CD4-positive, alpha-beta T cell treated with Interleukin-15 for 1 hour (primary cell): Measurements from ENCODE around the gene PPM1E.
"Not testable (repeated sequence)": the region's sequence is repeated elsewhere in the genome, so short reads cannot be mapped to it uniquely, and the experiment has no call there.

Experiments
- DNase-seq: peaks from one replicate; pipeline ENCODE4 v3.0.0-alpha.2; 2020

Gene PPM1E

GRCh38 chr17:58783380-58783779 lies 27.7 kb downstream of the PPM1E start:
- no peak for DNase-seq

- DNase-seq: no peak
Observed at GRCh38 chr17:58785097-58785496, 29.4 kb downstream of the PPM1E start.

GRCh38 chr17:58786586-58787295 lies 31.1 kb downstream of the PPM1E start:
- no peak for DNase-seq

- DNase-seq: no peak
Observed at GRCh38 chr17:58788199-58788598, 32.5 kb downstream of the PPM1E start.

GRCh38 chr17:58789160-58789559 lies 33.5 kb downstream of the PPM1E start:
- DNase-seq: no peak

- DNase-seq: no peak
Observed at GRCh38 chr17:58789831-58790230, 34.2 kb downstream of the PPM1E start.

GRCh38 chr17:58794508-58794907 lies 38.9 kb downstream of the PPM1E start:
- not testable (repeated sequence) for DNase-seq

- no peak for DNase-seq
Observed at GRCh38 chr17:58802188-58802587, 46.5 kb downstream of the PPM1E start.

- DNase-seq: no peak
Observed at GRCh38 chr17:58806046-58806445, 50.4 kb downstream of the PPM1E start.

GRCh38 chr17:58808609-58809563 lies 53.2 kb downstream of the PPM1E start:
- DNase-seq: no peak

GRCh38 chr17:58809564-58809936 lies 53.9 kb downstream of the PPM1E start:
- no peak for DNase-seq

GRCh38 chr17:58811290-58811689 lies 55.6 kb downstream of the PPM1E start:
- DNase-seq: no peak

GRCh38 chr17:58813712-58814111 lies 58.1 kb downstream of the PPM1E start:
- DNase-seq: no peak

- no peak for DNase-seq
Observed at GRCh38 chr17:58818654-58819053, 63.0 kb downstream of the PPM1E start.

- no peak for DNase-seq
Observed at GRCh38 chr17:58822148-58823050, 66.7 kb downstream of the PPM1E start.

GRCh38 chr17:58823051-58823525 lies 67.4 kb downstream of the PPM1E start:
- DNase-seq: no peak

- DNase-seq: no peak
Observed at GRCh38 chr17:58829172-58829637, 73.6 kb downstream of the PPM1E start.

GRCh38 chr17:58831780-58832179 lies 76.1 kb downstream of the PPM1E start:
- DNase-seq: no peak

- no peak for DNase-seq
Observed at GRCh38 chr17:58832514-58832913, 76.9 kb downstream of the PPM1E start.

- DNase-seq: no peak
Observed at GRCh38 chr17:58837699-58838098, 82.0 kb downstream of the PPM1E start.

- no peak for DNase-seq
Observed at GRCh38 chr17:58840820-58841612, 85.4 kb downstream of the PPM1E start.

- DNase-seq: not testable (repeated sequence)
Observed at GRCh38 chr17:58846413-58846812, 90.8 kb downstream of the PPM1E start.
